Lung (tissue), 12 donors: ENCODE results near the gene BCL2L2. TPM values are rescaled to one million over a fixed set of nuclear protein-coding genes. Genes with fewer than 3 reads are reported as not detected.
A peak's percentile ranks its signal among the peaks of the same experiment; 100 is the strongest.

Source experiments
- ATAC-seq: fragments of 200-7000 bp; cut with Tn5 transposase; one replicate; pipeline ENCODE4 v1.9.1; 2020; ENCODE audit warnings: moderate number of reproducible peaks; ENCODE audit not compliant: insufficient read depth, low FRiP score
- DNase-seq, 3 donors: peaks; one replicate each; pipeline ENCODE4 v3.0.0-alpha.2; 2013 to 2017
- H3K27ac ChIP-seq, 2 donors: one replicate each; pipeline ENCODE4 v1.5.1; 2013; ENCODE audit warnings: mild to moderate bottlenecking in 2 of 2, moderate library complexity in 2 of 2, control low read depth in 1 of 2, inconsistent platforms in 1 of 2, low read depth in 1 of 2, low read length in 1 of 2
- H3K27me3 ChIP-seq, 3 donors: one replicate each; pipeline ENCODE4 v1.5.1; 2013; ENCODE audit warnings: low read length in 2 of 3; ENCODE audit not compliant: control insufficient read depth in 3 of 3, insufficient read depth in 3 of 3
- H3K36me3 ChIP-seq, 4 donors: one replicate each; pipeline ENCODE4 v1.5.1; 2013; ENCODE audit warnings: low read length in 4 of 4, mild to moderate bottlenecking in 1 of 4, moderate library complexity in 1 of 4; ENCODE audit not compliant: control insufficient read depth in 4 of 4, insufficient read depth in 4 of 4
- H3K4me1 ChIP-seq, 5 donors: one replicate each; pipeline ENCODE4 v1.5.1; 2013; ENCODE audit warnings: low read length in 5 of 5, mild to moderate bottlenecking in 2 of 5, moderate library complexity in 1 of 5; ENCODE audit not compliant: control insufficient read depth in 5 of 5, insufficient read depth in 5 of 5
- H3K4me3 ChIP-seq: one replicate; pipeline ENCODE4 v1.5.1; 2013; ENCODE audit warnings: mild to moderate bottlenecking, control low read depth, moderate library complexity
- H3K9ac ChIP-seq, 2 donors: one replicate each; pipeline ENCODE4 v1.5.1; 2013; ENCODE audit warnings: low read length in 2 of 2, control low read depth in 1 of 2; ENCODE audit not compliant: insufficient read depth in 1 of 2
- H3K9me3 ChIP-seq, 4 donors: one replicate each; pipeline ENCODE4 v1.5.1; 2013; ENCODE audit warnings: low read length in 3 of 4, mild to moderate bottlenecking in 1 of 4, moderate library complexity in 1 of 4; ENCODE audit not compliant: control insufficient read depth in 4 of 4, insufficient read depth in 3 of 4
- CTCF ChIP-seq: IDR thresholded peaks from 2 replicates; pipeline ENCODE4 v1.5.1; 2012; ENCODE audit warnings: mild to moderate bottlenecking; ENCODE audit errors: control extremely low read depth, extremely low read depth
- WGBS, 2 donors: extraction: QIAGEN DNeasy Blood & Tissue Kit; methylation state at CpG; one replicate each; pipeline ENCODE4 v1.1.7; 2013; 5-methylcytosine and 5-hydroxymethylcytosine counted together
- polyA plus RNA-seq, 2 donors: library from polyadenylated mRNA; stranded (reverse); fragments of 200-250 nt; gene quantifications; one replicate each; pipeline ENCODE4 v1.2.1, GENCODE V29; 2013
- total RNA-seq, 2 donors: library from RNA; depleted of rRNA in 1 of 2; stranded (reverse); fragments of >200 nt in 1 of 2; gene quantifications; one replicate each; pipeline ENCODE4 v1.2.1, GENCODE V29; 2014 to 2021
- donor health status: control.
- donor health status: control.
- donor health status: Bipolar disorder and iron deficiency.
- donor health status: healthy.
- donor health status: DM: yes; HTN: yes; CAD: no.

BCL2L2 gene
- total and polyA plus RNA-seq, 4 donors, result 20.8 to 52.8 (median 39.8) TPM

GRCh38 chr14:23301288-23301968 lies 5.2 kb upstream of the BCL2L2 start:
- DNase-seq (peak; percentile 99 to 100 (median 99)), ATAC-seq (peak; percentile 89)
- H3K4me3 ChIP-seq, result peak overlapping the region; percentile 58
- TF ChIP-seq CTCF, result peak; percentile 50
- 0% methylated on average over 81 to 87 of the region's 87 CpGs for WGBS, 2 donors
- peaks cover 0 to 7% (median 4%) of the 10 kb centered on the region in 4 donors for H3K36me3 ChIP-seq
- H3K27ac ChIP-seq, result peak overlapping the region; percentile 97 to 98
- H3K4me1 ChIP-seq, result peaks cover 2 to 24% (median 10%) of the 10 kb centered on the region in 5 donors
- peak overlapping the region; percentile 32 to 39 for H3K9ac ChIP-seq
- no peaks in the 10 kb centered on the region for H3K27me3 ChIP-seq
- no peaks in the 10 kb centered on the region for H3K9me3 ChIP-seq

GRCh38 chr14:23301969-23302289 lies 4.7 kb upstream of the BCL2L2 start:
- Histone ChIP-seq H3K9me3 (no peaks in the 10 kb centered on the region), H3K9ac (no peak overlapping the region), H3K36me3 (peaks cover 0 to 6% (median 4%) of the 10 kb centered on the region in 4 donors), H3K4me1 (peaks cover 2 to 24% (median 10%) of the 10 kb centered on the region in 5 donors), H3K4me3 (peak overlapping the region; percentile 58), H3K27ac (peak overlapping the region; percentile 97 to 98), H3K27me3 (no peaks in the 10 kb centered on the region)
- DNase-seq, result no peak
- peak; percentile 2 for ATAC-seq
- WGBS, 2 donors, result 0 to 1% methylated on average over 22 to 25 of the region's 25 CpGs
- TF ChIP-seq CTCF, result no peak

DNA sequence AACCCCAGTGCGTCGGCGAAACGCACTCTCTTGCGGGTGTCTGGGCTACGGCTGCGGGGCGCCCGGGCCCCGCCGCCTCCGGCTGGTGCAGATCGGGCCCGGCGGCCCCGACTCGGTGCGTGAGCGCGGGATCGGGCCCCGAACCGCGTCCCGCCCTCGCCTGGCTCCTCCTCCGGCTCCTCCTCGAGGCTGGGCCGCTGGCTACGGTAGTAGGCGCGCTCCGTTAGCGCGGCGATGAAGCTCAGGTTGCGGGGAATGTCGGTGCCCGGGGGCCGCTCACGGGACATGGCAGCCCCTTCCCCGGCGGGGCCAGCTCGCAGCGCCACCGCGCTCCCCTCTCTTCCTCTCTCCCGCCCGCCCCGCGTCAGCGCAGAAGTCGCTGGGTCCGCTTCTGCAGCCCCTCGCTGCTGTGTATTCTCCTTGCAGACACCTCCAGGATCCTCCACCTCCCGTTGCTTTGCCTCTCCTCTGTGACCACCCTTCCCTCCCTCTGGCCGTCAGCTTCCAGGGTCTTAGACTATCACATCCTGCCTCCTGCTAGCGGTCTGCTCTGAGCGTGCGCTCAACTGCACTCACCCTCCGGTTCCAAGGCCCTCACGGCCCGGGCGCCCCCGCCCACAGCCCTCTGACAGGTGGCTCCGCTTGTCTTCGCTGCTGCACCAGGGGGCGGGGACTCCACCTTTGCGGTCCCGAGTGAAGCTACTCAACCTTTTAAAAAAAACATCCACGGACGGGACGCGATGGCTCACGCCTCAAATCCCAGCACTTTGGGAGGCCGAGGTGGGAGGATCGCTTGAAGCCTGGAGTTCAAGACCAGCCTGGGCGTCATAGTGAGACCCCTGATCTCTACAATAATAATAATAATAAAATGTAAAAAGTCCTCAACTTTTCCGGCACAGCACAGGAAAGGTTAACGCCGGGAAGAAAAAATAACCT lies 4.1 kb upstream of the BCL2L2 start, which contains the start of gene PPP1R3E:
Gene PPP1R3E, minus strand, starts transcription at position 570 of the 936 bp plus-strand sequence. Its CDS starts 283 bp downstream, at position 287.
- WGBS, 2 donors, result 2% methylated on average over 68 to 81 of the region's 81 CpGs
- H3K9ac ChIP-seq, result peak within 1 kb of the TSS; percentile 12 to 86
- H3K27ac ChIP-seq, result peak within 1 kb of the TSS; percentile 97 to 98
- H3K4me1 ChIP-seq, result peaks cover 2 to 26% (median 10%) of the 10 kb centered on the region in 5 donors
- DNase-seq (peak; percentile 60 to 63 (median 60)), ATAC-seq (peak; percentile 36)
- no peak for TF ChIP-seq CTCF
- peaks cover 0 to 6% (median 4%) of the 10 kb centered on the region in 4 donors for H3K36me3 ChIP-seq
- no peaks in the 10 kb centered on the region for H3K9me3 ChIP-seq
- no peaks in the 10 kb centered on the region for H3K27me3 ChIP-seq
- peak within 1 kb of the TSS; percentile 58 for H3K4me3 ChIP-seq
